ENCODE data around the gene INCA1. TPM values are rescaled to one million over a fixed set of nuclear protein-coding genes. Genes with fewer than 3 reads are reported as not detected.

INCA1 gene
- total and polyA plus RNA-seq, 8 donors = 0.28 to 2.4 (median 0.41) TPM

DNA sequence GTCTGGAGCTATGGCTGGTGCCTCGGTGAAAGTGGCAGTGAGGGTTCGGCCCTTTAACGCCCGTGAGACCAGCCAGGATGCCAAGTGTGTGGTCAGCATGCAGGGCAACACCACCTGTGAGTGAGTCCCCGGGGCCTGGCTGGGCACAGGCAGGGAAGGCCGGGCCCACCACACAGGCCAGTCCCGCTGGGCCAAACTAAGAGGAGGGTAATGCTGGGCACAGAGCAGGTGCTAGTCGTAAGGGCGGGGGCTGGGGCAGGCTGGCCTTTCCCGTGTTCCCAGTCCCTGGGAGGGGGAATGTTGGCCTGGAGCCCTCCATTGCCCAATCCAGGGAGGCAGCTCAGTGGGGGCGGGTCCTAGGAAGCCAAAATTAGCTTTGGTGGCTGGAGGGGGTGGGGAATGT lies 2.9 kb upstream of the INCA1 start:
- H3K27ac ChIP-seq = no peak overlapping the region
- intact Hi-C loops (cut with DNase I) = no loop called here

GRCh38 chr17:4999430-5000093 lies 2.2 kb upstream of the INCA1 start:
- Histone ChIP-seq H3K9me3 (no peaks in the 10 kb centered on the region), H3K27me3 (no peaks in the 10 kb centered on the region), H3K4me3 (peak overlapping the region in 2 of 4 donors; percentile 97 to 98), H3K4me1 (peaks cover 4 to 15% (median 11%) of the 10 kb centered on the region in 3 donors), H3K27ac (peak overlapping the region in 1 of 4 donors; percentile 93), H3K36me3 (peaks cover 1 to 28% (median 20%) of the 10 kb centered on the region in 3 donors)
- TF ChIP-seq, protein P1, sequence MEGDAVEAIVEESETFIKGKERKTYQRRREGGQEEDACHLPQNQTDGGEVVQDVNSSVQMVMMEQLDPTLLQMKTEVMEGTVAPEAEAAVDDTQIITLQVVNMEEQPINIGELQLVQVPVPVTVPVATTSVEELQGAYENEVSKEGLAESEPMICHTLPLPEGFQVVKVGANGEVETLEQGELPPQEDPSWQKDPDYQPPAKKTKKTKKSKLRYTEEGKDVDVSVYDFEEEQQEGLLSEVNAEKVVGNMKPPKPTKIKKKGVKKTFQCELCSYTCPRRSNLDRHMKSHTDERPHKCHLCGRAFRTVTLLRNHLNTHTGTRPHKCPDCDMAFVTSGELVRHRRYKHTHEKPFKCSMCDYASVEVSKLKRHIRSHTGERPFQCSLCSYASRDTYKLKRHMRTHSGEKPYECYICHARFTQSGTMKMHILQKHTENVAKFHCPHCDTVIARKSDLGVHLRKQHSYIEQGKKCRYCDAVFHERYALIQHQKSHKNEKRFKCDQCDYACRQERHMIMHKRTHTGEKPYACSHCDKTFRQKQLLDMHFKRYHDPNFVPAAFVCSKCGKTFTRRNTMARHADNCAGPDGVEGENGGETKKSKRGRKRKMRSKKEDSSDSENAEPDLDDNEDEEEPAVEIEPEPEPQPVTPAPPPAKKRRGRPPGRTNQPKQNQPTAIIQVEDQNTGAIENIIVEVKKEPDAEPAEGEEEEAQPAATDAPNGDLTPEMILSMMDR (IDR thresholded peaks at IDR 0.05) = no peak
- no peak for FAIRE-seq
- DNase-seq = no peak
- intact Hi-C loops (cut with DNase I) = no loop called here
- WGBS, 2 donors = 46 to 55% methylated on average over 12 of the region's 12 CpGs
- no peak for ATAC-seq

More for the DNA sequence above, 2.9 kb upstream of the INCA1 start:
- FAIRE-seq (no peak), ATAC-seq (no peak), DNase-seq (peak in 4 of 6 donors; percentile 43 to 76 (median 56))
- 49 to 69% methylated on average over 10 to 11 of the region's 11 CpGs for WGBS, 2 donors
- TF ChIP-seq, protein P1 (IDR thresholded peaks at IDR 0.05) = no peak
- Histone ChIP-seq H3K4me3 (peak overlapping the region in 1 of 4 donors; percentile 98), H3K4me1 (peaks cover 4 to 15% (median 11%) of the 10 kb centered on the region in 3 donors), H3K36me3 (peaks cover 4 to 35% (median 25%) of the 10 kb centered on the region in 3 donors), H3K9me3 (no peaks in the 10 kb centered on the region), H3K27me3 (no peaks in the 10 kb centered on the region)

DNA sequence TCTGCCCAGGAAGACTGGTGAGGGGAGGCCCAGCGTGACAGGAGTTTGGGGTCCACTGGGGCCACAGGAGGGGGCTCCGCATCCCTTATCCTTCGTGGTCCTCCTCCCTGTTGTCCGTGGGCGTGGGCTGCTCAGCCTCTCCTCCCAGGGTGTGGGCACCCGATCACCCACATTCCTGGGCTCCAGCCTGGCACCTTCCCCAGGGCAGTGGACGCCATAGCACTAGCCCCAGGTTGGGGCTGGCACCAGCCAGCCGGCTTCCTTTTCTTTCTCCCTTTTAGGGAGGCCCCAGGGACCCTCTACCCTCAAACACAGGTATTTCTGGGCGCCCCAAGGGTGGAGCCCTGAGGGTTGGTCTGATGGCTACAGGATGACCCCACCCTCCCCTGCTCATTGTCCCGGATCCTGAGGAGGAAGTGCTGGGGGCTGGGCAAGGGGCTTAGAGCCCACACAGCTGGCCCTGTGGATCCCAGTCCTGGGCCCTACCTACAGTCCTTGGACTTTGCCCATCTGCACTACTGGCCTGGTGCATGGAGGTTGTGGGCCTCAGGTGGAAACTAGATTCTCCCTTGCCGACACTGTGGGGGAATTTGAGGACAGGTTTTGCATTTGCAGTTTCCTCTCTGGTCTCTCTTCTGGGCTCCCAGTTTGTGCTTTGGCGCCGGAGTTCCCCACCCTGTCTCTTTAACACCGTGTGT lies 1.6 kb upstream of the INCA1 start:
- H3K27me3 ChIP-seq = no peaks in the 10 kb centered on the region
- peaks cover 4 to 15% (median 11%) of the 10 kb centered on the region in 3 donors for H3K4me1 ChIP-seq
- ATAC-seq = peak in 3 of 4 donors; percentile 19 to 51 (median 25)
- H3K36me3 ChIP-seq = peaks cover 0 to 21% (median 14%) of the 10 kb centered on the region in 3 donors
- H3K4me3 ChIP-seq = peak overlapping the region; percentile 55 to 98 (median 94)
- TF ChIP-seq, protein P1 (IDR thresholded peaks at IDR 0.05) = no peak
- peak; percentile 40 to 76 (median 58) for DNase-seq
- H3K9me3 ChIP-seq = no peaks in the 10 kb centered on the region
- WGBS, 2 donors = 4% methylated on average over 13 to 14 of the region's 14 CpGs
- peak overlapping the region in 3 of 4 donors; percentile 33 to 93 (median 62) for H3K27ac ChIP-seq
- intact Hi-C loops (cut with DNase I) = no loop called here
- FAIRE-seq = no peak

DNA sequence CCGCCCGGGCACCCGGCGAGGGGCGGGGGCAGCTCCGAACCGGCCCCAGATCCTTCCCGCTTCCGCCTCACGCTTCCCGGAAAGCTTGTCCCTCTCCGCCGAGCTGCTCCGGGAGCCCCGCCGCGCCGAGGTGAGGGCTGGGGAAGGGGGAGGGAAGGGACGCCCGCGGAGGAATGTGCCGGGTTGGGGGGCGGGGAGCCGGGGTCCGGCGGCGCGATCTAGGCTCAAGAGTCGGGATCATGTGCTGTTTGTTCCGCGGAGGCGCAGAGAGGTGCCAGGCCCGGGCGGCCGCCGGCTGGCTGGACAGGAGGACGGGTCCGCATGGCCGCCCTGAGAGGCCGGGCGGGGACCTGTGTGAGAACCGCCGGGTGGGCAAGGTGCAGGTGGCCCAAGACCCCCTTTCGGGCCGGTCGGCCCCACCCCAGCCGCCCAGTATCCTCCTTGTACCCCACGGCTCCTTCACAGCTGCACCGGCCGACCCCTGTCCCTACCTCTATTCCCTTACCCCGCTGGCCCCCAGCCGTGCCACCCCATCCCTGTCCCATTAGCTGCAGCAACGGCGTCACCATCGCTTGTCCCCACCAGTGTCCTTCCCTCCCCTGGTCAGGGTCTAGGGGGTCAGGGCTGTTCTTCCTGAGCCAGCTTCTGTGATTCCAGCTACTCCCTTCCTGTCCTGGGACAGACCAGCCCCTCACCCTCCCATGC lies 857 bp upstream of the INCA1 start:
- TF ChIP-seq, protein P1 (IDR thresholded peaks at IDR 0.05) = no peak
- intact Hi-C loops (cut with DNase I) = no loop called here
- DNase-seq (peak in 5 of 6 donors; percentile 37 to 87 (median 77)), FAIRE-seq (no peak), ATAC-seq (peak; percentile 2 to 10 (median 4))
- Histone ChIP-seq H3K9me3 (no peaks in the 10 kb centered on the region), H3K4me1 (peaks cover 4 to 15% (median 11%) of the 10 kb centered on the region in 3 donors), H3K27me3 (no peaks in the 10 kb centered on the region), H3K27ac (peak overlapping the region; percentile 33 to 93 (median 74)), H3K4me3 (peak overlapping the region; percentile 55 to 98 (median 94)), H3K36me3 (peaks cover 0 to 14% (median 11%) of the 10 kb centered on the region in 3 donors)
- WGBS, 2 donors = 0 to 1% methylated on average over 29 to 55 of the region's 55 CpGs

Measured in pancreas (tissue), 10 donors.